Right atrium auricular region (tissue), 2 donors: ENCODE measurements around the gene MEF2D. TPM values are rescaled to one million over a fixed set of nuclear protein-coding genes. Genes with fewer than 3 reads are reported as not detected.

Experiments
- DNase-seq: peaks from one replicate; pipeline ENCODE4 v3.0.0-alpha.2; 2019; ENCODE audit warnings: low spot score
- H3K27ac ChIP-seq, 2 donors: fragments of 200-600 bp; sonication (generic); 1 replicate in 1 of 2; 2 replicates in 1 of 2; pipeline ENCODE4 v1.5.1; 2016 to 2019
- H3K27me3 ChIP-seq, 2 donors: fragments of 200-600 bp; sonication (generic); one replicate each; pipeline versions ENCODE4 v1.5.1 to v1.6.0; 2017 to 2019
- H3K36me3 ChIP-seq: fragments of 200-600 bp; sonication (generic); one replicate; pipeline ENCODE4 v1.5.1; 2016
- H3K4me1 ChIP-seq, 2 donors: fragments of 200-600 bp; sonication (generic); one replicate each; pipeline versions ENCODE4 v1.5.1 to v1.6.0; 2017 to 2019
- H3K4me3 ChIP-seq, 2 donors: fragments of 200-600 bp; sonication (generic); 1 replicate in 1 of 2; 2 replicates in 1 of 2; pipeline ENCODE4 v1.5.1; 2017 to 2019; ENCODE audit warnings: mild to moderate bottlenecking in 1 of 2, moderate library complexity in 1 of 2
- H3K9me3 ChIP-seq, 2 donors: fragments of 200-600 bp; sonication (generic); one replicate each; pipeline ENCODE4 v1.5.1; 2019
- total RNA-seq, 2 donors: library from RNA; depleted of rRNA; stranded (reverse); fragments of >200 nt; gene quantifications; one replicate each; pipeline ENCODE4 v1.1.0, GENCODE V29; 2016
- TF ChIP-seq, protein P1 (sequence below), 2 donors: fragments of 200-600 bp; sonication (generic); IDR thresholded peaks; one replicate each; pipeline ENCODE4 v1.5.1; 2019; ENCODE audit warnings: antibody characterized with exemption in 2 of 2

The MEF2D gene
- total RNA-seq, 2 donors from 2014 or later: 80.1 to 104 TPM

DNA sequence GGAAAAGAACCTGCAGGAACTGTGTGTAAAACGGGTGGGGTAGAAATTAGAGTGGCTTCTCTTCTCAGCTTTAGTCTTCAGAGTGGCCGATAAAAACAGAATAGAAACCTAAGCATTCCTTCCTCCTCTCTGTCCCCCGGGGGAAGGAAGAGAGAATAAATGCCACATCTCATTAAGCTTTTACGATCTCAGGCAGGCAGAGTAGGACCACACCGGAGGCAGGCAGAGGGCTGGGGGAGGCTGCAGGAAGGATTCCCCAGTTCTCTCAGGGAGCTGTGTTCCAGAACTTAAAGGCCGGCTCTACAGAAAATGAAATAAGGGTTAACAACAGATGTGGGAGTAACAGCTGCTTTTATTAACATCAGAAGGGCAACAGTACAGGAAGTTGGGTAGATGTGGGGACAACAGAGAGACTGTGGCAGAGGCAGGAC lies 24.5 kb upstream of the MEF2D start:
- no peaks in the 10 kb centered on the region for H3K9me3 ChIP-seq
- peak overlapping the region; percentile 2 to 9 for H3K27ac ChIP-seq
- no peaks in the 10 kb centered on the region for H3K36me3 ChIP-seq
- H3K27me3 ChIP-seq: no peaks in the 10 kb centered on the region
- H3K4me1 ChIP-seq: peaks cover 0 to 13% of the 10 kb centered on the region in 2 donors
- no peak overlapping the region for H3K4me3 ChIP-seq
- no peak for DNase-seq
- TF ChIP-seq, protein P1, sequence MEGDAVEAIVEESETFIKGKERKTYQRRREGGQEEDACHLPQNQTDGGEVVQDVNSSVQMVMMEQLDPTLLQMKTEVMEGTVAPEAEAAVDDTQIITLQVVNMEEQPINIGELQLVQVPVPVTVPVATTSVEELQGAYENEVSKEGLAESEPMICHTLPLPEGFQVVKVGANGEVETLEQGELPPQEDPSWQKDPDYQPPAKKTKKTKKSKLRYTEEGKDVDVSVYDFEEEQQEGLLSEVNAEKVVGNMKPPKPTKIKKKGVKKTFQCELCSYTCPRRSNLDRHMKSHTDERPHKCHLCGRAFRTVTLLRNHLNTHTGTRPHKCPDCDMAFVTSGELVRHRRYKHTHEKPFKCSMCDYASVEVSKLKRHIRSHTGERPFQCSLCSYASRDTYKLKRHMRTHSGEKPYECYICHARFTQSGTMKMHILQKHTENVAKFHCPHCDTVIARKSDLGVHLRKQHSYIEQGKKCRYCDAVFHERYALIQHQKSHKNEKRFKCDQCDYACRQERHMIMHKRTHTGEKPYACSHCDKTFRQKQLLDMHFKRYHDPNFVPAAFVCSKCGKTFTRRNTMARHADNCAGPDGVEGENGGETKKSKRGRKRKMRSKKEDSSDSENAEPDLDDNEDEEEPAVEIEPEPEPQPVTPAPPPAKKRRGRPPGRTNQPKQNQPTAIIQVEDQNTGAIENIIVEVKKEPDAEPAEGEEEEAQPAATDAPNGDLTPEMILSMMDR (IDR thresholded peaks at IDR 0.05): no peak

DNA sequence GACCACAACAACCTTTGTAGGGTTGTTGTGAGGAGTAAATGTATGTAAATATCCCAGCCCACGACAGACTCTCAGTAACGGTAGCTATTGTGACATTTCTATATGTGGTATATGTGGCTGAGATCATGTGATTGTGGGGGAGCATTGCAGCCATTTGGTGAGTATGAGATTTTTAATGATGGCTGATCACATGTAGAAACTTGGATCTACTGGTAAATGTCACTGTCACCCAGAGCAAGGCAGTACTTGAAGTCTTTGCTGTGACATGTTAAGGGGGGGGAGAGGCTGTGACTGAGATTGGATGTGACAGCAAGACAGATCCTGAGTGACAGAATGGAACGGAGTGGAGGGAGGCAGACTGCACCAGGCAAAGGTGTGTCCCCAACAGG lies 23.9 kb upstream of the MEF2D start:
- Histone ChIP-seq H3K27ac (peak overlapping the region in 1 of 2 donors; percentile 9), H3K4me1 (peaks cover 0 to 13% of the 10 kb centered on the region in 2 donors), H3K4me3 (no peak overlapping the region), H3K36me3 (no peaks in the 10 kb centered on the region), H3K27me3 (no peaks in the 10 kb centered on the region), H3K9me3 (no peaks in the 10 kb centered on the region)
- TF ChIP-seq, protein P1 (IDR thresholded peaks at IDR 0.05): no peak
- DNase-seq: no peak

DNA sequence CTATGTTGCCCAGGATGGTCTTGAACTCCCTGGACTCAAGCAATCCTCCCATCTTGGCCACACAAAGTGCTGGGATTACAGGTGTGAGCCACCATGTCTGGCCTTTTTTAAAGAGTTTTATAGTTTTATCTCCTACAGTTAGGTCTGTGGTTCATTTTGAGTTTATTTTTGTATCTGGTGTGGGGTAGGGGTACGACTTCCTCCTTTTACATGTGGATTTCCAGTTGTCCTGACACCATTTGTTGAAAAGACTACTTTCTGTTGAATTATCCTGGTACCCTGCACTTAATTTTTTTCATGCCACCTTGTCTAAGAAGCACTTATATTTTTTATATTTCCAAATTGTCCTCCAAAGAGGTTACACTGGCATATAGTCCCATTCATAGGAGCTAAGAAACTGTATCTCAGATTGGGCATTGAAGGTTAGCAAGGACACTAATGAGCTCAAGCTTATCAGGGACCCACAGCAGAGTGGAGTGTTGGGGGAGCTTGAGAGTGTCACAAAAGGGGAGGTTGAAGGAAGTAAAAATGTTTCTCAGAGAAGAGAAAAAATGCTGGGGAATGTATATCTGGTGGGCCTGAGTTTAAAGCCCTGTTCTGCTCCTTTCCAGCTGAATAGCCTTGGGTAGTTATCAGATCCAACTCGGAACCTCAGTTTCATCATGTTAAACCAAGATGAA lies 23.4 kb upstream of the MEF2D start:
- no peak for DNase-seq
- no peak overlapping the region for H3K27ac ChIP-seq

DNA sequence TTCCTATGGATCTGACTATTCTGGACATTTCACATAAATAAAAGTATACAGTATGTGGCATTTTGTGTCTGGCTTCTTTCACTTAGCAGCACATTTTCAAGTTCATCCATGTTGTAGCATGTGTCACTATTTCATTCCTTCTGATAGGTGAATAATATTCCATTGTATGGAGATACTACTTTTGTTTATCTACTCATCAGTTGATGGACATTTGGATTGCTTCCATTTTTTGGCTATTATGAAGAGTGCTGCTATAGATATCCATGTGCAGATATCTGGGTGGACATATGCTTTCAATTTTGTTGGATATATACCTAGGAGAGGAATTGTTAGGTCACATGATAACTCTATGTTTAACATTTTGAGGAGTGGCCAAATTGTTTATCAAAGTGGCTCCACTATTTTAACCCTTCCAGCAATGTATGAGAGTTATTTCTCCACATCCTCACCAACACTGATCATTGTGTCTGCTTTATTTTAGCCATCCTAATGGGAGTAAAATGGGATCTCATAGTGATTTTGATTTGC lies 21.9 kb upstream of the MEF2D start:
- Histone ChIP-seq H3K27ac (no peak overlapping the region), H3K4me1 (peaks cover 0 to 13% of the 10 kb centered on the region in 2 donors), H3K9me3 (no peaks in the 10 kb centered on the region), H3K4me3 (no peak overlapping the region), H3K27me3 (no peaks in the 10 kb centered on the region), H3K36me3 (no peaks in the 10 kb centered on the region)
- no peak for DNase-seq
- TF ChIP-seq, protein P1 (IDR thresholded peaks at IDR 0.05): no peak

More for the DNA sequence above, 23.4 kb upstream of the MEF2D start:
- Histone ChIP-seq H3K27me3 (no peaks in the 10 kb centered on the region), H3K36me3 (no peaks in the 10 kb centered on the region), H3K4me3 (no peak overlapping the region), H3K4me1 (peaks cover 0 to 13% of the 10 kb centered on the region in 2 donors), H3K9me3 (no peaks in the 10 kb centered on the region)
- TF ChIP-seq, protein P1 (IDR thresholded peaks at IDR 0.05): no peak

DNA sequence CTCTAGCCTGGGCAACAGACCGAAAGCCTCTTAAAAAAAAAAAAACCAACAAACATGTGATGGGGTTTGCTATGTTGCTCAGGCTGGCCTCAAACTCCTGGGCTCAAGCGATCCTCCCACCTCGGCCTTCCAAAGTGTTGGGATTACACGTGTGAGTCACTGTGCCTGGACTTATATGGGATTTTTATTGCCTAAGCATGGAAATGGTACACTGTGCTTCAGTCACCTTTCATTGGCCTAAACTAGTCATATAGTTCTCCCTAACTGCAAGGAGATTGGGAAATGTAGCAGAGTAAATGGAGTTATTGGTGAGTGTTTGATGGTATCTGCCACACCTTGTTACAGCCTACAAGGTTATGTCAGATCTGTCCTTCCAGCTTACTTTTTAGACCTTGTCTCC lies 17.2 kb upstream of the MEF2D start:
- no peaks in the 10 kb centered on the region for H3K9me3 ChIP-seq
- no peak overlapping the region for H3K4me3 ChIP-seq
- DNase-seq: no peak
- H3K27ac ChIP-seq: no peak overlapping the region
- no peaks in the 10 kb centered on the region for H3K4me1 ChIP-seq
- no peaks in the 10 kb centered on the region for H3K36me3 ChIP-seq
- TF ChIP-seq, protein P1 (IDR thresholded peaks at IDR 0.05): no peak
- no peaks in the 10 kb centered on the region for H3K27me3 ChIP-seq
